MM.1S (cell line): ENCODE results near the gene BTRC.

ENCODE experiments used
- EZH2 ChIP-seq: fragments of 300-600 bp; sonication (generic); optimal IDR thresholded peaks from 2 replicates; pipeline ENCODE3; 2017; ENCODE audit warnings: low read depth, mild to moderate bottlenecking, antibody characterized with exemption, low read length, mixed read lengths
- TF ChIP-seq, protein P1 (sequence below): fragments of 300-600 bp; sonication (generic); IDR thresholded peaks from 2 replicates; pipeline ENCODE4 v1.5.1; 2016; ENCODE audit warnings: antibody characterized with exemption, low read length, mixed read lengths

DNA sequence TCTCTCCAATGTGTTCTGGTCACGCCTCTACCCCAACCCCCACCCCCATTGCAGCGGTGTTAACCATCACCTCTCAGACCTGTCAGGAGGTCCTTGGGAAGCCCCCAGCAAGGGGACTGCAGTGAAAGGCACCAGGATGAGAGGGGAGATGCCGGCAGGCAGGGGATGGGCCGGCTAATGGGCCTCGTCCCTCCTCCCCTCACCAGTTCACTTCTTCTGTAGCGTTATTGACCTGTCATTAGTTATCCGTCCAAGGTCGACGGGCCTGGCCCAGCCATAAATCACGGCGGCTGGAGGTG, 215.3 kb downstream of the BTRC start:
- TF ChIP-seq, protein P1, sequence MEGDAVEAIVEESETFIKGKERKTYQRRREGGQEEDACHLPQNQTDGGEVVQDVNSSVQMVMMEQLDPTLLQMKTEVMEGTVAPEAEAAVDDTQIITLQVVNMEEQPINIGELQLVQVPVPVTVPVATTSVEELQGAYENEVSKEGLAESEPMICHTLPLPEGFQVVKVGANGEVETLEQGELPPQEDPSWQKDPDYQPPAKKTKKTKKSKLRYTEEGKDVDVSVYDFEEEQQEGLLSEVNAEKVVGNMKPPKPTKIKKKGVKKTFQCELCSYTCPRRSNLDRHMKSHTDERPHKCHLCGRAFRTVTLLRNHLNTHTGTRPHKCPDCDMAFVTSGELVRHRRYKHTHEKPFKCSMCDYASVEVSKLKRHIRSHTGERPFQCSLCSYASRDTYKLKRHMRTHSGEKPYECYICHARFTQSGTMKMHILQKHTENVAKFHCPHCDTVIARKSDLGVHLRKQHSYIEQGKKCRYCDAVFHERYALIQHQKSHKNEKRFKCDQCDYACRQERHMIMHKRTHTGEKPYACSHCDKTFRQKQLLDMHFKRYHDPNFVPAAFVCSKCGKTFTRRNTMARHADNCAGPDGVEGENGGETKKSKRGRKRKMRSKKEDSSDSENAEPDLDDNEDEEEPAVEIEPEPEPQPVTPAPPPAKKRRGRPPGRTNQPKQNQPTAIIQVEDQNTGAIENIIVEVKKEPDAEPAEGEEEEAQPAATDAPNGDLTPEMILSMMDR: no peak
- no peak for TF ChIP-seq EZH2
